Measurements from ENCODE around the gene GID8. TPM values are rescaled to one million over a fixed set of nuclear protein-coding genes. Genes with fewer than 3 reads are reported as not detected.

Gene GID8
- total RNA-seq, 1 donor from 2014 or later: 48.7 TPM

GRCh38 chr20:62933966-62934365, 4.0 kb upstream of the GID8 start:
- H3K27me3 ChIP-seq: no peaks in the 10 kb centered on the region
- H3K79me2 ChIP-seq (ENCODE audit: low read depth): peaks cover 96% of the 10 kb centered on the region
- H3K4me2 ChIP-seq: no peak overlapping the region
- H3K4me3 ChIP-seq: no peak overlapping the region
- H3K27ac ChIP-seq: no peak overlapping the region
- H3K27me3 Mint-ChIP-seq (ENCODE audit: insufficient read depth, low read depth): peaks cover 5% of the 10 kb centered on the region
- no peak for DNase-seq (ENCODE audit: low spot score)
- no peak for TF ChIP-seq CTCF (IDR thresholded peaks at IDR 0.05)
- no peak for TF ChIP-seq EZH2phosphoT487 (IDR thresholded peaks at IDR 0.05)
- TF ChIP-seq EZH2 (IDR thresholded peaks at IDR 0.05): no peak
- no peaks in the 10 kb centered on the region for H3K9me3 ChIP-seq (ENCODE audit: low read depth)
- H3F3A ChIP-seq (ENCODE audit: low read depth): peaks cover 62% of the 10 kb centered on the region
- peaks cover 23% of the 10 kb centered on the region for H3K4me1 ChIP-seq
- peaks cover 3% of the 10 kb centered on the region for H3K36me3 Mint-ChIP-seq
- no peaks in the 10 kb centered on the region for H3K9me3 Mint-ChIP-seq
- H3K4me1 Mint-ChIP-seq: peaks cover 21% of the 10 kb centered on the region
- no peak overlapping the region for H3K4me3 Mint-ChIP-seq
- H2AFZ ChIP-seq (replicated peaks): no peak overlapping the region
- no peak overlapping the region for H3K27ac Mint-ChIP-seq
- H3K9ac ChIP-seq: no peak overlapping the region
- H3K36me3 ChIP-seq: no peaks in the 10 kb centered on the region
- H4K20me1 ChIP-seq (ENCODE audit: low read depth): peaks cover 87% of the 10 kb centered on the region

- Mint-ChIP-seq H3K27me3 (ENCODE audit: insufficient read depth, low read depth) (peaks cover 5% of the 10 kb centered on the region), H3K4me1 (peaks cover 22% of the 10 kb centered on the region), H3K27ac (no peak overlapping the region), H3K36me3 (peaks cover 7% of the 10 kb centered on the region), H3K9me3 (no peaks in the 10 kb centered on the region), H3K4me3 (no peak overlapping the region)
- Histone ChIP-seq H3K9ac (peak overlapping the region; percentile 40), H3K27ac (no peak overlapping the region), H3K9me3 (ENCODE audit: low read depth) (no peaks in the 10 kb centered on the region), H3K4me1 (peaks cover 29% of the 10 kb centered on the region), H3F3A (ENCODE audit: low read depth) (peaks cover 52% of the 10 kb centered on the region), H3K4me2 (peak overlapping the region; percentile 77), H3K27me3 (no peaks in the 10 kb centered on the region), H3K36me3 (no peaks in the 10 kb centered on the region), H3K4me3 (peak overlapping the region; percentile 81), H3K79me2 (ENCODE audit: low read depth) (peaks cover 96% of the 10 kb centered on the region), H2AFZ (replicated peaks) (no peak overlapping the region), H4K20me1 (ENCODE audit: low read depth) (peaks cover 86% of the 10 kb centered on the region)
- DNase-seq (ENCODE audit: low spot score): no peak
- no peak for TF ChIP-seq EZH2phosphoT487 (IDR thresholded peaks at IDR 0.05)
- no peak for TF ChIP-seq CTCF (IDR thresholded peaks at IDR 0.05)
- TF ChIP-seq EZH2 (IDR thresholded peaks at IDR 0.05): no peak
Observed at GRCh38 chr20:62935204-62935967, 2.6 kb upstream of the GID8 start.

GRCh38 chr20:62935968-62936585, 1.9 kb upstream of the GID8 start:
- H3K9me3 ChIP-seq (ENCODE audit: low read depth): no peaks in the 10 kb centered on the region
- H3K4me3 ChIP-seq: peak overlapping the region; percentile 81
- peaks cover 45% of the 10 kb centered on the region for H3F3A ChIP-seq (ENCODE audit: low read depth)
- H3K27ac Mint-ChIP-seq: no peak overlapping the region
- H3K4me1 ChIP-seq: peaks cover 26% of the 10 kb centered on the region
- no peaks in the 10 kb centered on the region for H3K27me3 ChIP-seq
- H4K20me1 ChIP-seq (ENCODE audit: low read depth): peaks cover 86% of the 10 kb centered on the region
- TF ChIP-seq EZH2phosphoT487 (IDR thresholded peaks at IDR 0.05) (no peak), CTCF (IDR thresholded peaks at IDR 0.05) (no peak), EZH2 (IDR thresholded peaks at IDR 0.05) (no peak)
- H2AFZ ChIP-seq (replicated peaks): no peak overlapping the region
- H3K4me2 ChIP-seq: peak overlapping the region; percentile 77
- H3K36me3 ChIP-seq: no peaks in the 10 kb centered on the region
- H3K4me3 Mint-ChIP-seq: no peak overlapping the region
- H3K27ac ChIP-seq: peak overlapping the region; percentile 44
- no peaks in the 10 kb centered on the region for H3K9me3 Mint-ChIP-seq
- H3K9ac ChIP-seq: no peak overlapping the region
- H3K4me1 Mint-ChIP-seq: peaks cover 19% of the 10 kb centered on the region
- peak; percentile 75 for DNase-seq (ENCODE audit: low spot score)
- peaks cover 96% of the 10 kb centered on the region for H3K79me2 ChIP-seq (ENCODE audit: low read depth)
- peaks cover 5% of the 10 kb centered on the region for H3K27me3 Mint-ChIP-seq (ENCODE audit: insufficient read depth, low read depth)
- H3K36me3 Mint-ChIP-seq: peaks cover 7% of the 10 kb centered on the region

Measured in neural progenitor cell (in vitro differentiated cells).